Retinal pigment epithelial cell (primary cell): ENCODE measurements around the gene DFFA.
A peak's percentile ranks its signal among the peaks of the same experiment; 100 is the strongest.
"Not testable (repeated sequence)": the region's sequence is repeated elsewhere in the genome, so short reads cannot be mapped to it uniquely, and the experiment has no call there.

Experiments
- DNase-seq: peaks from one replicate; pipeline ENCODE4 v3.0.0-alpha.2; 2010; ENCODE audit warnings: low read depth
- H3K4me3 ChIP-seq: 2 replicates; pipeline ENCODE4 v1.5.1; 2011; ENCODE audit warnings: mild to moderate bottlenecking, low read length, control low read depth, moderate library complexity
- TF ChIP-seq, protein P1 (sequence below): conservative IDR thresholded peaks from 2 replicates; pipeline ENCODE4 v1.5.1; 2011; ENCODE audit warnings: low read depth, low read length, control low read depth, inconsistent platforms

The DFFA gene

DNA sequence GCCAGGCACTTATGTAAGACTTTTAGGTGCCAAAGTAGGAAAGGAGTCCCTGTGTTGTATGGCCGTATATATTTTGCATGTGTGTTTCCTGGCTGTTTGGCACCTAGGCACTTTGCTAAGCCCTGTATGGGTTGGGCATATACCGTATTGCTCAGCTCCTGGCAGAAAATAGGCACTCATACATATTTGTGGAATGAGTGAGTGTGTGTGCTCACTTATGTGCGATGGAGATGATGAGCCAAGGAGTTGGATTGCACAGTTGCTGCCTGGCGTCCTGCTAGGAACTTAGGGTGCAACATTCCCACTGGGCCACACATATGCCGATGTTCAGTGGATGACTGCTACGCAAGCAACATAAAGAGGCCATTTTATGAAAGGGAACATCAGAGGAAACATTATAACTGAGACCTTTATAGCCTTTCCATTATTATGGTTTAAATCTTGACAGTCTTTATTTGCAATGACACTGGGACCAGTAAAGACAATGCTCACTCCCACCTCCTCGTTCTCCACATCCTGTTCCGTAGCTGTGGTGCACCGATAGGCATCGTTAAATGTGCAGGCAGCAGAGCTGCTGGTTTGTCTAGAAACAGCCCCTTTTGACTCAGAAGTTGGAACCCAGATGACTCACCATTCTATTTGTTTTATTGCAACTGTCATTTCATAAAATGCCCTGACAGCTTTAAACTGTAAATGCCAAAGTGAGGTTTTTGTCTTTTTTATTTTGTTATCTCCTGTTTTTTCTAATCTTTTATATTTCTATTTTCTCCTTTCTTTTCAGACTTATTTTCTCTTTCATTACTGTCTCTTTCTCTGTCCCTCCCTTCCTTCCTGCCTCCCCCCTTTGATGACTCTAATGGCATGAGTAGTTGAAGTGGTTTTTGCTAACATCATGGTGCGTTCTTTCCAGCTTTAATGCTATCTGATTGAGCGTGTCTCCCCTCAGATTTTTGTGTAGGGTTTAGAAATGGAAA lies 38.5 kb upstream of the DFFA start:
- TF ChIP-seq, protein P1, sequence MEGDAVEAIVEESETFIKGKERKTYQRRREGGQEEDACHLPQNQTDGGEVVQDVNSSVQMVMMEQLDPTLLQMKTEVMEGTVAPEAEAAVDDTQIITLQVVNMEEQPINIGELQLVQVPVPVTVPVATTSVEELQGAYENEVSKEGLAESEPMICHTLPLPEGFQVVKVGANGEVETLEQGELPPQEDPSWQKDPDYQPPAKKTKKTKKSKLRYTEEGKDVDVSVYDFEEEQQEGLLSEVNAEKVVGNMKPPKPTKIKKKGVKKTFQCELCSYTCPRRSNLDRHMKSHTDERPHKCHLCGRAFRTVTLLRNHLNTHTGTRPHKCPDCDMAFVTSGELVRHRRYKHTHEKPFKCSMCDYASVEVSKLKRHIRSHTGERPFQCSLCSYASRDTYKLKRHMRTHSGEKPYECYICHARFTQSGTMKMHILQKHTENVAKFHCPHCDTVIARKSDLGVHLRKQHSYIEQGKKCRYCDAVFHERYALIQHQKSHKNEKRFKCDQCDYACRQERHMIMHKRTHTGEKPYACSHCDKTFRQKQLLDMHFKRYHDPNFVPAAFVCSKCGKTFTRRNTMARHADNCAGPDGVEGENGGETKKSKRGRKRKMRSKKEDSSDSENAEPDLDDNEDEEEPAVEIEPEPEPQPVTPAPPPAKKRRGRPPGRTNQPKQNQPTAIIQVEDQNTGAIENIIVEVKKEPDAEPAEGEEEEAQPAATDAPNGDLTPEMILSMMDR = no peak
- H3K4me3 ChIP-seq = no peak overlapping the region
- no peak for DNase-seq

- no peak overlapping the region for H3K4me3 ChIP-seq
Observed at GRCh38 chr1:10509809-10510509, 37.6 kb upstream of the DFFA start.

GRCh38 chr1:10508511-10508951 lies 36.2 kb upstream of the DFFA start:
- TF ChIP-seq, protein P1 = no peak
- H3K4me3 ChIP-seq = no peak overlapping the region
- DNase-seq = peak; percentile 66

More at GRCh38 chr1:10509809-10510509, 37.6 kb upstream of the DFFA start:
- TF ChIP-seq, protein P1 = no peak
- no peak for DNase-seq

DNA sequence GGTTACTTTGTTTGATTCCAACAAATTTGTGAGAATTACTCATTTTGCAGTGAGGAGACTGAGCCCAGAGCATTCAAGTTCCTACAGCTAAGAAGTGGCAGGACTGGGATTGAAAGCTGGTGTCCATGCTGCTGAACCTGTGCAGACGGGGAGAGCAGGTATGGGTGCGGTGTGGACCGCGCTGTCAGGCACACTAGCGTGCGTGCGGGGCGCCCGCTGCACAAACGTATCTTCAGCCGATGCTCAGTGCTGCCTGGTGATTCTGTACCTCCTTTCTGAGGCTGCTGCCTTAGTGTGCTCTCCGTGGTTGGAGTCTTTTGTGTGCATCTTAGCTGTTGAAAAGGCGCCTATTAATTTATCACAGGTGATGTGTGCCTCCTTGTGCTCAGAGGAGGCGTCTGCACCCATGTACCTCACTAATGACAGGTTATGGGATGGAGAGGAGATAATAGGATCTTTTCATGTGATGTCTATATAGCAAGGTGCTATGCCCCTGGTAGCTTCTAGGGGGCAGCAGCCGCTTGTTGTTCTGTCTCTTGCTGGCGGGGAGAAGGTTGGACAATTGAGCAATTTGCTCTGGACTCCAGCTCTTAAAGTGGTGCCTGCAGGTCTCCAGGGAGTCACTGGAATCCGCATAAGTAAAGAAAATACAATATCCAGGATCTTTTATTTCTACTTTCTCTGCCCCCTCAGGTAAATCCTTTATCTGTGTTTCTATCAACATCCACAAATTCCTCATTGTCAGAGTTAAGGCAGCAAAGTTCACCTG lies 35.0 kb upstream of the DFFA start:
- TF ChIP-seq, protein P1 = peak; percentile 95
- H3K4me3 ChIP-seq = no peak overlapping the region
- DNase-seq = no peak

DNA sequence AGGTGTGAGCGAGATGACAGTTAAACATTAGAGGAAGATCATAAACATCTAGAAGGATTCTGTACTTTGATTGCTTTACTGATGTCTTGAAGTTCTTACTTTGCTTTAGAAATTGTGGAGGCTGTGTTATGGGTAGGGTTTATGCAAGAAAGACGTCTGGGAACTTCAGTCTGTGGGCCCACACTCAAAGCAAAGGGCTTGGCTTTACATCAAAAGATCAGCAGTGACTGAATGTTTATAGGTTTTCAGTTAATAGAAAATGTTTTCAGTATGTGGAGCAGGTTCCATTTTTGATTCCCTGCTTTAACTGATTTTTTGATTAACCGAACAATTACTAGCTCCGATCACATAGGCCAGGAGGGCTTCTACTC lies 34.3 kb upstream of the DFFA start:
- no peak overlapping the region for H3K4me3 ChIP-seq
- no peak for DNase-seq
- TF ChIP-seq, protein P1 = no peak

GRCh38 chr1:10506046-10506676 lies 33.8 kb upstream of the DFFA start:
- not testable (repeated sequence) for H3K4me3 ChIP-seq, DNase-seq

DNA sequence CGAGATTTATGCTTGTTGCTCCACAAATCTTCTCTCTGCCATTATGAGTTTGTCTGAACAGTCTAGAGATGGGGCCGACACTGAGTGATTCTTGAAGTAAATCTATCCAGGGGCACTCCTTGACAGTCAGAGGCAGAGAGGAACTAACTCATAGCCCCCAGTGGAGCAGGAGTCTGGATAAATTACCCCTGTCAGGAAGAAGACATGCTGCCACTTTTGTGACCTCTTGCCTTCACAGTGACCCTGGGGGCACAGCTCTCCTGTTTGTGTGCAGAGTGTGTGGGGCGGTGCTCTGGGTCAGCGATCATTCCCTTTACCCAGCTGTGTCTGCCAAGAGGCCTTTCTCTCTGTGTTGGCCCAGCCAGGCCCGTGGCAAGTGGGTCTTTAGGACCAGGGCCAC lies 31.9 kb upstream of the DFFA start:
- no peak for DNase-seq
- no peak overlapping the region for H3K4me3 ChIP-seq
- TF ChIP-seq, protein P1 = no peak
